WERI-Rb-1 (cell line): ENCODE results near the gene KIAA0232.

Source experiments
- DNase-seq: peaks from one replicate; pipeline ENCODE4 v3.0.0-alpha.2; 2020
- H3K27ac ChIP-seq: fragments of 250-450 bp; sonication (Bioruptor Pico); 2 replicates; pipeline ENCODE4 v1.5.1; 2020; ENCODE audit warnings: mild to moderate bottlenecking, moderate library complexity
- H3K27me3 ChIP-seq: fragments of 250-450 bp; sonication (Bioruptor Pico); 2 replicates; pipeline ENCODE4 v1.5.1; 2021; ENCODE audit warnings: mild to moderate bottlenecking, low read depth, moderate library complexity; ENCODE audit not compliant: insufficient read depth, severe bottlenecking
- H3K36me3 ChIP-seq: fragments of 250-450 bp; sonication (Bioruptor Pico); 2 replicates; pipeline ENCODE4 v1.5.1; 2020; ENCODE audit warnings: mild to moderate bottlenecking, moderate library complexity
- H3K4me3 ChIP-seq: 2 replicates; pipeline ENCODE4 v1.5.1; 2011; ENCODE audit warnings: low read depth, mild to moderate bottlenecking, control low read depth, low read length
- H3K9me3 ChIP-seq: fragments of 250-450 bp; sonication (Bioruptor Pico); 2 replicates; pipeline ENCODE4 v1.5.1; 2021; ENCODE audit warnings: mild to moderate bottlenecking, moderate library complexity; ENCODE audit not compliant: severe bottlenecking
- CTCF ChIP-seq: IDR thresholded peaks from 2 replicates; pipeline ENCODE4 v1.5.1; 2011; ENCODE audit warnings: low read depth, mild to moderate bottlenecking, control low read depth, inconsistent platforms, low read length

KIAA0232 gene

DNA sequence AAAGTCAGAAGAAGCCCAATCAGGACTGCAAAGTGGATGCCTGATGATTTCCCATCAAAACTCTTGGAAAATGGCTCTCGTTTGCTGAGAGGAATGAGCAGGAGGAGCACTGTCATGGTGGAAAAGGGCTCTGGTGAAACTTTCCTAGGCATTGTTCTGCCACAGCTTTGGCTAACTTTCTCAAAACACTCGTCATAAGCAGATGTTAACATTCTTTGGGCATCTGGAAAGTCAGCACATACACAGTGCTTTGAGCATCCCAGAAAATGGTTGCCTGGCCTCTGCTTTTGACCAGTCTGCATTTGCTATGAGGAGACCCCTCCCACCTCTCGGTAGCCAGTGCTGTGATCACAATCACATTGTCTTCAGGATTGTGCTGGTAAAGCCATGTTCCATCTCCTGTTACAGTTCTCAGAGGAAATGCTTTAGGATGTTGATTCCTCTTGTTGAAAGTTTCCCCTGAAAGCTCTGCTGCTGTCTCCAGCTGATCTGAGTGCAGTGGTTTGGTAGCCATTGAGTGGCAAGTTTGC, 101.9 kb downstream of the KIAA0232 start:
- H3K36me3 ChIP-seq: peaks cover 34% of the 10 kb centered on the region
- no peak for TF ChIP-seq CTCF
- no peak overlapping the region for H3K4me3 ChIP-seq
- no peak overlapping the region for H3K27ac ChIP-seq
- DNase-seq: no peak
- H3K27me3 ChIP-seq: no peaks in the 10 kb centered on the region
- no peaks in the 10 kb centered on the region for H3K9me3 ChIP-seq

DNA sequence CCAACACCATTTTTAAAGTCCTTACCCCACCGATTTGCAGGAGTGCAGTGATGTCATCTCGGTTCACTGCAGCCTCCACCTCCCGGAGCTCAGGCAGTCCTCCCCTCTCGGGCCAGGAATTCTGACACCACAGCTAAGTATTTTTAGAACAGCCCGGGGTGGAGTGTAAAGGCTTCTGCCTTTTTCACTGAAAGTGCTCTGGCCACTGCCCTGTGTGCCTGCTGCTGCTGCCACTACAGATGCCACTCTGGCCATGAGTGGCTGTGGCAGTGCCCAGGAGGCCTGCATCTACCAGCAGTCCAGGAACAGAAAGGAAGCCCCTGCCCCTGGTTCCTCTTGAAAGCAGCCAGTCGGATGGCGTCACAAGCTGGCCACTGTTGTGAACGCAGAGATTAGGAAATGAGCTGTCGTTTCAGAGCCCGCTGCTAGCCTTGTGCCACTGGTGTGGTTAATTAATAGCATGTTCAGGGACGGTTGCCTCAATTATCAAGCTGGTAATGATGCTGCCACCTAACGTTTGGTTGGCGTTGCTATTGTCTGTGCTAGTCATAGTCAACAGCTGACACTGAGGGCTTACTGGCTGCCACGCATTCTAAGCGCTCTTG, 103.5 kb downstream of the KIAA0232 start:
- Histone ChIP-seq H3K9me3 (peaks cover 5% of the 10 kb centered on the region), H3K4me3 (no peak overlapping the region), H3K27me3 (no peaks in the 10 kb centered on the region), H3K36me3 (peaks cover 25% of the 10 kb centered on the region), H3K27ac (no peak overlapping the region)
- peak; percentile 62 for TF ChIP-seq CTCF
- DNase-seq: peak; percentile 68

DNA sequence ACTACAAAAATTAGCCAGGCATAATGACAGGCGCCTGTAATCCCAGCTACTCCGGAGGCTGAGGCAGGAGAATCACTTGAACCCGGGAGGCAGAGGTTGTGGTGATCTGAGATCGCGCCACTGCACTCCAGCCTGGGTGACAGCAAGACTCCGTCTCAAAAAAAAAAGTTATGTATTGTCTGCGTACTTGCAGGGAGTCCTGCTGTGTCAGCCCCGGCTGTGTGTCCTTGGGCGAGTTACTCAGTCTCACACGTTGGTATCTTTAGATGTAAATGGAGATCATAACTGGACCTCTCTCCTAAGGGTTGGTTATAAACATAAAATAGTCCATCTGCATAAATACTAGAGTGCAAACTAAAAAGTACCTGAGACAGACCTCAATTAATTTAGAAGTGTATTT, 104.4 kb downstream of the KIAA0232 start:
- DNase-seq: no peak
- H3K9me3 ChIP-seq: peaks cover 9% of the 10 kb centered on the region
- no peak overlapping the region for H3K4me3 ChIP-seq
- no peak for TF ChIP-seq CTCF
- peaks cover 17% of the 10 kb centered on the region for H3K36me3 ChIP-seq
- no peaks in the 10 kb centered on the region for H3K27me3 ChIP-seq
- H3K27ac ChIP-seq: no peak overlapping the region

- no peak overlapping the region for H3K27ac ChIP-seq
- DNase-seq: no peak
- no peak for TF ChIP-seq CTCF
Observed at GRCh38 chr4:6887591-6888371, 105.3 kb downstream of the KIAA0232 start.

GRCh38 chr4:6888506-6889071, 106.1 kb downstream of the KIAA0232 start:
- no peak overlapping the region for H3K27ac ChIP-seq
- TF ChIP-seq CTCF: no peak
- no peaks in the 10 kb centered on the region for H3K27me3 ChIP-seq
- H3K36me3 ChIP-seq: no peaks in the 10 kb centered on the region
- no peak for DNase-seq
- H3K9me3 ChIP-seq: peaks cover 9% of the 10 kb centered on the region
- no peak overlapping the region for H3K4me3 ChIP-seq

More at GRCh38 chr4:6887591-6888371, 105.3 kb downstream of the KIAA0232 start:
- Histone ChIP-seq H3K36me3 (peaks cover 8% of the 10 kb centered on the region), H3K4me3 (no peak overlapping the region), H3K9me3 (peaks cover 9% of the 10 kb centered on the region), H3K27me3 (no peaks in the 10 kb centered on the region)
